Head of caudate nucleus (tissue), 42 donors: ENCODE data around the gene FMN1.

Experiments used
- DNase-seq, 42 donors: peaks; one replicate each; pipeline versions ENCODE4 v3.0.0 to v3.0.0-alpha.2; 2020 to 2021; ENCODE audit warnings: mixed read lengths in 7 of 42
- intact Hi-C: fragments of 100-400 bp; cut with DNase I; formaldehyde crosslinking; loops from one replicate; pipeline ENCODE4 v1.15.0; 2022

Gene FMN1

DNA sequence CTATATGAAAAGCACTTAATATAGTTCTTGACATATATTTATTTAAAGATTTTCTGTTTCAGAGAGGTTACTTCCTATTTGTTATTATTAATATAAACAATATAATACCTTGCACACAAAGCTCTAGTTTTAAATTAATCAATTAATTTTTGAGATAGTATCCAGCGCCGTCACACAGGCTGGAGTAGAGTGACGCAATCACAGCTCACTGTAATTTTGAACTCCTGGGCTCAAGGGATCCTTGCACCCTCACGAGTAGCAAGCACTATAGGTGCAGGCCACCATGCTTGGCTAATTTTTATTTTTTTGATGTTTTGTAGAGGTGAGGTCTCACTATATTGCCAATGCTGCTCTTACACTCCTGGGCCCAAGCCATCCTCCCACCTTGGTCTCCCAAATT is 267.4 kb downstream of the FMN1 start:
- intact Hi-C loops: no loop called here
- no peak for DNase-seq

- intact Hi-C loops: no loop called here
- no peak for DNase-seq
These were observed 271.3 kb downstream of the FMN1 start for GRCh38 chr15:32923176-32923575.

DNA sequence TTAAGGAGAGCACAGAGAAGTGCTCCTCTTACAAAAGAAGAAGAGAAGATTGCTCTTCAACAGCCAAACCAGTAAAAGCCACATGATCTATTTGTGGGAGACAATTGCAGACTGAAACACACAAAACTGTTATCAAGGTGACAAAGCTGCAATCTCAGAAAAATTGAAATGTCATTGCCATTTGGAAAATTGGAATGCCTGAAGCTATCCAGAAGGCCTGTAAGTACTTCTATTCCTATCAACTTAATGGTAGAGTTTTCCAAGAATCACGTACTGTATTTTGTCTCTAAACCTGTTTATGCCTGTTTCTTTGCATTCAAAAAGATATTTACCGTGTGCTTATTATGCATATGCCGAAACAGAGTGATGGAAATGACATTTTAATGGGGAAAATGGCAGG is 272.0 kb downstream of the FMN1 start:
- no peak for DNase-seq
- intact Hi-C loops: no loop called here

GRCh38 chr15:32919749-32920414 is 274.6 kb downstream of the FMN1 start:
- no peak for DNase-seq
- intact Hi-C loops: no loop called here

- no peak for DNase-seq
- intact Hi-C loops: no loop called here
These were observed 276.0 kb downstream of the FMN1 start for GRCh38 chr15:32918547-32918946.

GRCh38 chr15:32910839-32911238 is 283.7 kb downstream of the FMN1 start:
- intact Hi-C loops: no loop called here
- DNase-seq: no peak

- DNase-seq: no peak
- intact Hi-C loops: no loop called here
These were observed 285.1 kb downstream of the FMN1 start for GRCh38 chr15:32909431-32909830.

- intact Hi-C loops: no loop called here
- DNase-seq: no peak
These were observed 285.6 kb downstream of the FMN1 start for GRCh38 chr15:32908872-32909271.

DNA sequence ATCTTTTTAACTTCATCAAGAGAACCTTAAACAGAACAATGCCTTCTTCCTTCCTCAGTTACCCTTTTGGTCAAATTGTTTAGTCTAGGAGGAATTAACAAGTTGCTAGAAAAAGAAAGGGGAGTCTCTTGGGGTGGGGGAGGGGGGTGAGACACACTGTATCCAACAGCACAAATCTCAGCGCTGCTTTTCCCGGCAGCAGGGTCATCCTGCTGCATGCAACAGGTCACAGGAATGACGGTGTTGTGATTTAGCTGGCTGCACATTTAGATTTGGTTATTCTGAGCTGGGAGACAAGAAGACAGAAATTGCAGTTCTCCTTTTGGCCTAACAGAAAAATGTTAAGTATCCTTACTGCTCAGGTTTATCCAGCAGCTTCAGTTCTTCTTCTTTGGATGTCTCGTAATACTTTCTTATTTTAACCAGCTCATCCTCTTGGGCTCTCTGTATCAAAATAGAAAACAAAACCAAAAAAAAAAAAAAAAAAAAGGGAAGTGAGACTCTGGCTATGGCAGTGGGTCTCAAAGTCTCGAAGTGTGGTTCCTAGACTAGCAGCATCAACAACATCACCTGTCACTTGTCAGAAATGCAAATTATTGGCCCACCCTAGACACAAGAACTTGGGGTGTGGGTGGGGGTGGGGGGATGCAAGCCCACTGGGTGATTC is 286.2 kb downstream of the FMN1 start:
- peak in 2 of 42 donors; percentile 4 to 14 for DNase-seq
- intact Hi-C loops: no loop called here

DNA sequence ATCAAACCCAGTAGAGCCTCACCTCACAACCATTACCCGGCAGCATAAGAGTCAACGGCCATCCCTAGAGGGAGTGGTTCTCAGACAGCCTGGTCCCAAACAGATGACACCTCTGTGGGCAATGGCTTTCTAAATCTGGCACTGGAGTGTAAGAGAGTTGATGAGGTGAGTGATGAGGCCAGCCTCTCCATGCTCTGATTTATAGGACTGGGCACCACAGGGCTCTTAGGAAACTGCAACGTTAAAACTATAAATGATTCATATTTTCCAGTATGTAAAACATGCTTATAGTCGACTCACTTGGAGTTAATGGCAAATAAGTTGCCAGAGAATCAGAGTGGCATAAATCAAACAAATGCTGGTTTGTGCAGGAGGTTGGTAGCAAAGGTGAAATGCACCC is 289.0 kb downstream of the FMN1 start:
- intact Hi-C loops: no loop called here
- DNase-seq: no peak

GRCh38 chr15:32904448-32904847 is 290.1 kb downstream of the FMN1 start:
- no peak for DNase-seq
- intact Hi-C loops: no loop called here

- DNase-seq: no peak
- intact Hi-C loops: no loop called here
These were observed 290.8 kb downstream of the FMN1 start for GRCh38 chr15:32903591-32904290.

DNA sequence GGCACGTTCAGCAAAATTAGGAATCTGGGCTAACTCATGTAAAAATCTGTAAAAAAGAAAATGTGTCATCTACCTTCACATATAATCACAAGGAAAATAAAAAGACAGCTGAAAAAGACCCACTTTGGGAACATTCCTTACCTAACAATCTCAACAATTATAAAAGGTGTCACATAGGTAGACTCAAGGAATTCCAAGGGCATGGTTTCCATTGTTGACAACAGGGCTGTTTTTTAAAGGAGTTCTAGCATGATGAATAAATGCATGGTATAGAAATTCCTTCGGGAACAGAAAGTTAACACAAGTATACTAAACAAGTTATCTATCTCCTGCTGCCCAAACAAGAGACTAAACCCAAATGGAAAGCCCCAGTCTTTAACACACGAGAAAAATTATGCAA is 292.5 kb downstream of the FMN1 start:
- DNase-seq: no peak
- intact Hi-C loops: no loop called here

DNA sequence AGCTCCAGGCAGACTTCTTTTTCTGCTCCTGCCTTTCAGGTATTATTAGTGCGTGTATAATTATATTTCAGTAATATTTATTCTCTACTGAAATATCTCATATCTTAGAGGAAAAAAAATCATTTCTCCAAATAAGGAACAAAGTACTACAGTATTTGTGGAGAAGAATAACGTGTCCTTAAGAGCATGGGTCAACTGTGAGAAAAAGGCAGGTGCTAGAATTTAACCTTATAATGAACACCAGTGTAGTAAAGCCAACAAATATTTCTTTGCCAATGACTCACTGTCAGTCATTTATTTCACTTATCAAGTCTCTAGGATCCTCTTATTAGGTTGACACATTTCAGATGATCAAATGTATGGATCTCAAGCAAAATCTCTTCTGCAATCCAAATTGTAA is 293.3 kb downstream of the FMN1 start:
- DNase-seq: no peak
- intact Hi-C loops: no loop called here

DNA sequence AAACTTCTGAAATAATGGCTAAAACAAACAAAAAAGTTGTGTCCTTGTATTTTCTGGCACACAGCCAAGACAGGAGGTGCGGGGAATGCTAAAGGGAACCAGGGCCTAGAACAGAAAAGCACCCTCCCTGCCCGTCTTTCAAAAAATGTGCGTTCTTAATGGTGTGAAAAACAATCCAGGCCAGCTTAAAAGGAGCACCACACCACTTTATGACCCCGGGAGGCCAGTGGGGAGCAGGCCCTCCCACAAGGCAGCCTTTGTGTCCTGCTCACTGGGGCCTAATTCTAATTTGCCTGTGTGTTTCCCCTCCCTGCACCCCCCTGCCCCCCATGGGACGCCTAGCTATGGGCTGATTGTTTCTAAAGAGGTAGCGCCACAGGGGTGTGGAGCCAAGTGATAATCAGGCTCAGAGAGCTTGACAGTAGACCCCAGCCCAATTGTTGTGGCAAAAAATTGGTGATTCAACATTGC is 295.4 kb downstream of the FMN1 start:
- intact Hi-C loops: no loop called here
- DNase-seq: peak in 1 of 42 donors; percentile 3

DNA sequence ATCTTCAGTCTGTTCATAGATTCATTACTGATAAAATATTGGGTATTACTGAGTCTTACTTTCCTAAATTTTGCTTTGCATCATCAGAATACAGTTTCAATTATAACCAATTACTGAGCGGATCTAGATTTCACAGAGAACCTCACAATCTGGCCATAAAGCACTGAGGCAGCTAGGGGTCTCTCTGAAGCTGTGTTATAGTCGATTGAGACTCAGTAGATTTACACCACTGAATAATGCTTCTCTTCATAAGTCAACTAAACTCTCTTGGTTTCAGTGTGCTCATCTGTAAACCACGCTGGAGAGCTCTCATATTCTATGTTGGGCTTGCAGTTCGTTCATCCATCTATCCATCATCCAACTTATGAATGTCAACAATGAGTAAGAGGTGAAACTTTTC is 296.1 kb downstream of the FMN1 start:
- no peak for DNase-seq
- intact Hi-C loops: no loop called here

DNA sequence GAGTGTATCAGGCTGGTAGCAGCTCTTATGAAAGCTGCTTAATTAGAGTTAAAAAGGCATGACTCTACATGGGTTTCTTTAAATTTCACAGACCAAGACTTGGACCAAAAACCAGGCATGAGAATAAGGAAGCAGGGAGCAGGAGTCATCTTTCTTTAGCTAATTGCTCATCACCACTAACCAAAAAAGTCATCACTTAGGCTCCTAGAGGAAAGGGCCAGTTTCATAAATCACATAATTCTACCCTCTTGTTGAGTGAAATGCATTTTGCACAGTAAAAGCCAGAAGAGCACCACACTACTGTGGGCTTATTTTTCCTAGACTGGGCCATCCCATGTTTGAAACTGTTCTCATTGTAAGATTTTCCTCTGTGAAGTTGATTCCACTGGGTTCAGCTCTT is 301.1 kb downstream of the FMN1 start:
- no peak for DNase-seq
- intact Hi-C loops: no loop called here

DNA sequence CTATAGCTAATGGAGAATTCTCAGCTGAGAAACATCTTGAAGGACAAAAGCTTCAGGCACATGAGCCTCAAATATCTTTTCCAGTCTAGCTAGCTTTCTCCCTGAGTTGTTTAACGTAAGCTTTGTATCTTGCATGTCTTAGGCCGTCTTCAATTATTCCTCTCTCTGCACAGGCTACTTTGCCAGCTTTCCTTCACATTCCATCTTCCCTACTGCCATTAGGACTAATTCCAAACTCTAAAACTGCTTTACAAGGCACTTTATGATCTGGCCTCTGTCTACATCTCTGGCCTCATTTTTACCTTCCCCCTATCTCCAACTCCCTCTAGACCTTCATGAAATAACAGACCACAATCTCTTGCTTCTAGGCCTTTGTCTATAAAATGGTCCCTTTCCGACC is 305.3 kb downstream of the FMN1 start:
- intact Hi-C loops: no loop called here
- DNase-seq: no peak

DNA sequence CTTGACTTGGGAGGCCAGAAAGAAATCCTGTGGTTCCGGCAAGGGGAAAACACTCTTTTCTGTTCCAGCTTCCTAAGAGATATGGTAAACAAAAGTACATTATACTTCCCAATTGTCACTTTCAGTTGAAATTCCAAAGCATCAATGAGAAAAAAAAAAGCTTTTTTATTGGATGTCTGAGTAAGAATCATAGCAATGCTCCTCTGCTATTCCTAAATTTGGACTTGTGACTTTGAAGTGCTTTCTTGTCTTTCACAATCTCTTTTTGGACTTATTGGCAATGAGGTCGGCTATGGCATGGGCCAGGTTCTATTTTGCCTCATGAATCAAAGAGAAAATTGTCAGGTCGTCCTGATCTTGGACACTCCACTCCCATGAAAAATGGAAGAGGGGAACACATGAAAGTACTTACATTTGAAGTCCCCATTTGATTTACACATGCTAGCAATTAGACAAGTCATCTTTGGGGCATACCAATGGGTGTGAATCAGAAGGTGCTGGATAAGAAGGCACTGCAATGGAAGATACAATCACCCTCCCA is 306.2 kb downstream of the FMN1 start:
- no peak for DNase-seq
- intact Hi-C loops: no loop called here

DNA sequence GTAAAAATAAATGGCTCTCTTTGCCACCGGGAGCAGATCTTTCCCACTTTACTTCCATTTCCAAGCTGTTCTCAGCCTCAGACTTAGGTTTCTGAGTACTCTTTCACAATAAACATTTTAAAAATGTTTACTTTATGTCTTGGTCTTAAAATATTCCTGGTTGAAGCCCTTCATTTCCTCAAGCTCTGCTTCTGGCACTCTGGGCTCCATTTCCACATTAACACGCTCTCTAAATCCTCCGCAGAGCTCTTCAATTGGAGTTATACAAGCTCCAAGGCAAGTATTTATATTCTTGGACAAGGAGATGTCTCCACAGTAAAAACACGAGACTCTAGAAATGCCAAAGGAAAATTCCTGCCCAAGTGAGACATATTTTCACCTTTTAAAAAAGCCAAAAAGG is 307.4 kb downstream of the FMN1 start:
- no peak for DNase-seq
- intact Hi-C loops: no loop called here
